Small intestine (tissue), 16 donors: Measurements from ENCODE around the gene SPTLC2. TPM values are rescaled to one million over a fixed set of nuclear protein-coding genes. Genes with fewer than 3 reads are reported as not detected.
"Not testable (repeated sequence)": the region's sequence is repeated elsewhere in the genome, so short reads cannot be mapped to it uniquely, and the experiment has no call there.

Experiments used
- DNase-seq, 2 donors: peaks; one replicate each; pipeline versions ENCODE4 v3.0.0 to v3.0.0-alpha.2; 2013
- FAIRE-seq: peaks from 2 replicates; lab custom pipeline; 2012; peaks lifted over from hg19 to GRCh38; lab: Jason Lieb, UNC
- H3K27ac ChIP-seq, 3 donors: one replicate each; pipeline ENCODE4 v1.5.1; 2013; ENCODE audit warnings: low read length in 2 of 3, mild to moderate bottlenecking in 2 of 3, control low read depth in 1 of 3, inconsistent platforms in 1 of 3, low read depth in 1 of 3, moderate library complexity in 1 of 3
- H3K27me3 ChIP-seq, 3 donors: one replicate each; pipeline ENCODE4 v1.6.1; 2013; ENCODE audit warnings: low read length in 3 of 3, inconsistent platforms in 1 of 3; ENCODE audit not compliant: control insufficient read depth in 3 of 3, insufficient read depth in 3 of 3
- H3K36me3 ChIP-seq, 3 donors: one replicate each; pipeline ENCODE4 v1.6.1; 2013; ENCODE audit warnings: low read length in 3 of 3, inconsistent platforms in 1 of 3, low read depth in 1 of 3, mild to moderate bottlenecking in 1 of 3, moderate library complexity in 1 of 3; ENCODE audit not compliant: control insufficient read depth in 3 of 3, insufficient read depth in 2 of 3
- H3K4me1 ChIP-seq, 3 donors: one replicate each; pipeline ENCODE4 v1.6.1; 2013; ENCODE audit warnings: low read length in 2 of 3, inconsistent platforms in 1 of 3, low read depth in 1 of 3, mild to moderate bottlenecking in 1 of 3, moderate library complexity in 1 of 3; ENCODE audit not compliant: control insufficient read depth in 3 of 3, insufficient read depth in 2 of 3
- H3K4me3 ChIP-seq, 3 donors: one replicate each; pipeline ENCODE4 v1.5.1; 2013; ENCODE audit warnings: low read length in 3 of 3, control low read depth in 1 of 3, inconsistent platforms in 1 of 3, low read depth in 1 of 3, mild to moderate bottlenecking in 1 of 3, moderate library complexity in 1 of 3
- H3K9me3 ChIP-seq, 2 donors: one replicate each; pipeline ENCODE4 v1.6.1; 2013; ENCODE audit warnings: low read depth in 1 of 2, low read length in 1 of 2; ENCODE audit not compliant: control insufficient read depth in 2 of 2, insufficient read depth in 1 of 2
- WGBS, 3 donors: extraction: QIAGEN DNeasy Blood & Tissue Kit; methylation state at CpG; one replicate each; pipeline ENCODE4 v1.1.7; 2013; 5-methylcytosine and 5-hydroxymethylcytosine counted together
- long read RNA-seq, 10 donors: transcript quantifications; one replicate each; lab custom pipeline, GENCODE V29; 2026
- polyA plus RNA-seq, 4 donors: library from polyadenylated mRNA; stranded (reverse) in 3 of 4; unstranded in 1 of 4; fragments of 200-250 nt in 3 of 4; fragments of 120-200 nt in 1 of 4; gene quantifications; one replicate each; pipeline versions ENCODE4 v1.2.1 to v1.2.3, GENCODE V29; 2013
- donor health status: healthy with polysubstance abuse.
- donor health status: control.
- donor health status: control.
- donor health status: Bipolar disorder and iron deficiency.
- donor health status: healthy.

Gene SPTLC2
- polyA plus RNA-seq, result 10 to 100 TPM in 2 of 4 donors, 1 to 10 TPM in 2; 5.9 to 27.5 (median 15.2) TPM
- long read RNA-seq, donor 1, result 0 reads
- long read RNA-seq, donor 2, full-length matches to known transcripts, result 1 of 1 reads
- long read RNA-seq, donor 2, partial matches to known transcripts, result 0 of 1 reads
- long read RNA-seq, donor 2, other reads (novel, unspliced or antisense), result 0 of 1 reads
- long read RNA-seq, donor 3, full-length matches to known transcripts, result 2 of 2 reads
- long read RNA-seq, donor 3, partial matches to known transcripts, result 0 of 2 reads
- long read RNA-seq, donor 3, other reads (novel, unspliced or antisense), result 0 of 2 reads
- long read RNA-seq, donor 4, full-length matches to known transcripts, result 1 of 1 reads
- long read RNA-seq, donor 4, partial matches to known transcripts, result 0 of 1 reads
- long read RNA-seq, donor 4, other reads (novel, unspliced or antisense), result 0 of 1 reads
- long read RNA-seq, donor 5, result 0 reads
- long read RNA-seq, donor 6, full-length matches to known transcripts, result 3 of 3 reads
- long read RNA-seq, donor 6, partial matches to known transcripts, result 0 of 3 reads
- long read RNA-seq, donor 6, other reads (novel, unspliced or antisense), result 0 of 3 reads
- long read RNA-seq, donor 7, result 0 reads
- long read RNA-seq, donor 8, full-length matches to known transcripts, result 1 of 1 reads
- long read RNA-seq, donor 8, partial matches to known transcripts, result 0 of 1 reads
- long read RNA-seq, donor 8, other reads (novel, unspliced or antisense), result 0 of 1 reads
- long read RNA-seq, donor 9, result 0 reads
- long read RNA-seq, donor 10, full-length matches to known transcripts, result 12 of 12 reads
- long read RNA-seq, donor 10, partial matches to known transcripts, result 0 of 12 reads
- long read RNA-seq, donor 10, other reads (novel, unspliced or antisense), result 0 of 12 reads

GRCh38 chr14:77616454-77617229 lies at the start of gene SPTLC2:
Gene SPTLC2 (minus strand): TSS chr14:77616637. CDS start chr14:77616579, 58 bp downstream.
- peak within 1 kb of the TSS; percentile 79 to 92 (median 88) for H3K27ac ChIP-seq
- no peaks in the 10 kb centered on the region for H3K36me3 ChIP-seq
- DNase-seq (peak; percentile 99 to 100), FAIRE-seq (no peak)
- peak within 1 kb of the TSS; percentile 87 to 97 (median 88) for H3K4me3 ChIP-seq
- H3K27me3 ChIP-seq, result no peaks in the 10 kb centered on the region
- H3K4me1 ChIP-seq, result peaks cover 0 to 8% (median 3%) of the 10 kb centered on the region in 3 donors
- H3K9me3 ChIP-seq, result no peaks in the 10 kb centered on the region
- 0 to 1% (median 1%) methylated on average over 45 to 58 of the region's 58 CpGs for WGBS, 3 donors

- H3K36me3 ChIP-seq, result no peaks in the 10 kb centered on the region
- H3K9me3 ChIP-seq, result no peaks in the 10 kb centered on the region
- H3K27me3 ChIP-seq, result peaks cover 0 to 3% (median 0%) of the 10 kb centered on the region in 3 donors
- H3K4me1 ChIP-seq, result no peaks in the 10 kb centered on the region
- no peak overlapping the region for H3K27ac ChIP-seq
- WGBS, 3 donors, result 61 to 67% (median 63%) methylated on average over 6 of the region's 6 CpGs
- FAIRE-seq (no peak), DNase-seq (no peak)
- no peak overlapping the region for H3K4me3 ChIP-seq
Measured at GRCh38 chr14:77663293-77663692, 46.9 kb upstream of the SPTLC2 start.

DNA sequence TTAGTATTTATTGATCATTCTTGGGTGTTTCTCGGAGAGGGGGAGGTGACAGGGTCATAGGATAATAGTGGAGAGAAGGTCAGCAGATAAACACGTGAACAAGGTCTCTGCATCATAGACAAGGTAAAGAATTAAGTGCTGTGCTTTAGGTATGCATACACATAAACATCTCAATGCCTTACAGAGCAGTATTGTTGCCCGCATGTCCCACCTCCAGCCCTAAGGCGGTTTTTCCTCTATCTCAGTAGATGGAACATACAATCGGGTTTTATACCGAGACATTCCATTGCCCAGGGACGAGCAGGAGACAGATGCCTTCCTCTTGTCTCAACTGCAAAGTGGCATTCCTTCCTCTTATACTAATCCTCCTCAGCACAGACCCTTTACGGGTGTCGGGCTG lies 45.1 kb upstream of the SPTLC2 start:
- H3K27me3 ChIP-seq, H3K36me3 ChIP-seq, H3K4me1 ChIP-seq, H3K27ac ChIP-seq, DNase-seq, FAIRE-seq, H3K9me3 ChIP-seq, H3K4me3 ChIP-seq: not testable (repeated sequence)
- 70 to 75% (median 72%) methylated on average over 2 to 9 of the region's 9 CpGs for WGBS, 3 donors

- H3K9me3 ChIP-seq, result no peaks in the 10 kb centered on the region
- DNase-seq (no peak), FAIRE-seq (no peak)
- H3K27ac ChIP-seq, result no peak overlapping the region
- H3K4me3 ChIP-seq, result no peak overlapping the region
- WGBS, 3 donors, result 87 to 93% (median 91%) methylated on average over 7 of the region's 7 CpGs
- peaks cover 0 to 3% (median 0%) of the 10 kb centered on the region in 3 donors for H3K27me3 ChIP-seq
- no peaks in the 10 kb centered on the region for H3K36me3 ChIP-seq
- H3K4me1 ChIP-seq, result no peaks in the 10 kb centered on the region
Measured at GRCh38 chr14:77660754-77661153, 44.3 kb upstream of the SPTLC2 start.

GRCh38 chr14:77659831-77660230 lies 43.4 kb upstream of the SPTLC2 start:
- H3K27ac ChIP-seq, result peak overlapping the region in 1 of 3 donors; percentile 22

GRCh38 chr14:77657280-77657679 lies 40.8 kb upstream of the SPTLC2 start:
- no peaks in the 10 kb centered on the region for H3K36me3 ChIP-seq
- H3K27ac ChIP-seq, result peak overlapping the region in 1 of 3 donors; percentile 26
- no peaks in the 10 kb centered on the region for H3K4me1 ChIP-seq
- H3K9me3 ChIP-seq, result no peaks in the 10 kb centered on the region
- H3K27me3 ChIP-seq, result peaks cover 0 to 6% (median 0%) of the 10 kb centered on the region in 3 donors
- FAIRE-seq (no peak), DNase-seq (no peak)
- 66 to 84% (median 81%) methylated on average over 5 of the region's 5 CpGs for WGBS, 3 donors
- H3K4me3 ChIP-seq, result no peak overlapping the region

More at GRCh38 chr14:77659831-77660230, 43.4 kb upstream of the SPTLC2 start:
- Histone ChIP-seq H3K27me3 (peaks cover 0 to 3% (median 0%) of the 10 kb centered on the region in 3 donors), H3K4me1 (no peaks in the 10 kb centered on the region), H3K36me3 (no peaks in the 10 kb centered on the region), H3K9me3 (no peaks in the 10 kb centered on the region), H3K4me3 (no peak overlapping the region)
- WGBS, 3 donors, result 63 to 90% (median 80%) methylated on average over 2 of the region's 2 CpGs
- FAIRE-seq (no peak), DNase-seq (no peak)

- H3K4me3 ChIP-seq, result no peak overlapping the region
- H3K4me1 ChIP-seq, result no peaks in the 10 kb centered on the region
- H3K36me3 ChIP-seq, result no peaks in the 10 kb centered on the region
- WGBS, 3 donors, result 55 to 68% (median 63%) methylated on average over 10 to 11 of the region's 11 CpGs
- H3K27ac ChIP-seq, result no peak overlapping the region
- FAIRE-seq (no peak), DNase-seq (no peak)
- peaks cover 0 to 2% (median 0%) of the 10 kb centered on the region in 3 donors for H3K27me3 ChIP-seq
- peaks cover 0 to 2% of the 10 kb centered on the region in 2 donors for H3K9me3 ChIP-seq
Measured at GRCh38 chr14:77654001-77654441, 37.6 kb upstream of the SPTLC2 start.
